GM18519 (cell line): Measurements from ENCODE around the gene KCNJ12.
"Not testable (repeated sequence)": the region's sequence is repeated elsewhere in the genome, so short reads cannot be mapped to it uniquely, and the experiment has no call there.

Source experiments
- ATAC-seq: cut with Tn5 transposase; IDR thresholded peaks from one replicate; pipeline ENCODE4 v1.9.1; 2021; ENCODE audit warnings: mild to moderate bottlenecking, moderate library complexity; ENCODE audit not compliant: unreplicated experiment, low FRiP score

Gene KCNJ12

DNA sequence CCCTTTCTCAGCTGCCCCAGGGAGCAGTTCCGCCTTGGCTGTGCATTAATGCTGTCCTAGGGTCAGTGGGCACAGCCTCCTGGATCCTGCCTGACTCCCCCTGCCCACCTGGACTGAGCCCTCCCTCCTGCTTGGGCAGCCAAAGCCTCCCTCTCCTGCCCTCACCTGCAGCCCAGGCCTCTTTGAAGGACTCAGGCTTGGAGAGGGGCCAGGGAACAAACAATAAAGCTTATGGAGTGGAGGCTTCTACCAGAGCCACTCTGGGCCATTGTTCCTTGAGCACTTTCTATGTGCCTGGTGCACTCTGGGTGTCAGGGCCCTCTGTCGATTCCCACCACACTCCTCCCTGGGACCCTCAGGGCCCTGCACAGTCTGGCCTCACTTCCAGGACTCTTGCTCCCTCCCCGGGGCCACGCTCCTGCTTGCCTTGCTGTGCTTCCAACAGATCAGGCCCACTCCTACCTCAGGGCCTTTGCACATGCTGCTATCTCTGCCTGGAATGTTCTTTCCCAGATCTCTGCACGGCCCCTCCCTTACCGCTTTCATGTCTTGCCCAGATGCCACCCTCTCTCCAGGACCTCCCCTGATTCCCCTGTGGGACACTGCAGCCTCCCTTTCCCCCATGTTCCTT, 5.0 kb downstream of the KCNJ12 start:
- no peak for ATAC-seq

DNA sequence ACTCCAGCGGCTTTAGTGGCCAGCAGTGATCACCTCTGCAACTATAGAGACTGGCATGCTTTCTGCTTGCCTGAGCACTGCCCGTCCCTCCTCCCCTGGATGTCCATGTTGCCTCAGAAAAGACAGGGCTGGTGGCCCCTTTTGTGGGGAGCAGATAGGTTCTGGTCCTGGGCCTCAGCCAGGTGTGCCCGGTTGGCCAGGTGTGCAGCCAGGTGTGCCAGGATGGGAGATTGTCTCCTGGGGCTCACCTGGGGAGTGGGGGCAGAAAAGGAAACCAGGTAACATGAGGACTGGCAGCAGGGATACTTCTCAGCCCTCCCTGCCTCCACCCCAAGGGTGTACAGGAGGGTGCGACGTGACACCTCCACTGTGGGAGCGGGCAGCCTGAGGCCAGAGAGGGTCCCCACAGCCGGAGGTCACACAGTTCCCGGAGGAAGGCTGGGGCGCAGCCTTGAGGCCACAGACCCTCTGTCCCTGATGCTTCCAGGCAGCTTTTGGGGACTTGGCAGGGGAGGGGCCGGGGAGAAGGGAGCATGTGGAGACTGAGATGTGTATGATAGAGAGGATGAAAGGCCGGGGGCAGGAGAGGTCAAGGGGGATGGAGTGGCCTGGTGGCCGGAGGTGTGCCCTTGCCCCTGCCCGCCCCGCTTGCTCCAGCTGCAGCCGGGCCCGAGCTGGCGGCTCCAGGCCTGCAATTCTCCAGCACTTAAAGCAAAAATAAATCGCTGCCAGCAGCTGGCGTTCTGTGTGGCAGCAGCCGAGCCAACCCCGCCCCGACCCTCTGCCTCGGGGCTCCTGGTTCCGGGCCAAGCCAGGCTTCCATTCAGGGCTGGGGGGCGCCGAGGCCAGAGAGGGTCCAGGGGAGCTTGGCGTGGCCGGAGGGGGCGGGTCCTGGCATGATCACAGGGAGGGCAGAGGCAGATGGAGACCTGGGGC, 6.7 kb downstream of the KCNJ12 start:
- ATAC-seq: no peak

DNA sequence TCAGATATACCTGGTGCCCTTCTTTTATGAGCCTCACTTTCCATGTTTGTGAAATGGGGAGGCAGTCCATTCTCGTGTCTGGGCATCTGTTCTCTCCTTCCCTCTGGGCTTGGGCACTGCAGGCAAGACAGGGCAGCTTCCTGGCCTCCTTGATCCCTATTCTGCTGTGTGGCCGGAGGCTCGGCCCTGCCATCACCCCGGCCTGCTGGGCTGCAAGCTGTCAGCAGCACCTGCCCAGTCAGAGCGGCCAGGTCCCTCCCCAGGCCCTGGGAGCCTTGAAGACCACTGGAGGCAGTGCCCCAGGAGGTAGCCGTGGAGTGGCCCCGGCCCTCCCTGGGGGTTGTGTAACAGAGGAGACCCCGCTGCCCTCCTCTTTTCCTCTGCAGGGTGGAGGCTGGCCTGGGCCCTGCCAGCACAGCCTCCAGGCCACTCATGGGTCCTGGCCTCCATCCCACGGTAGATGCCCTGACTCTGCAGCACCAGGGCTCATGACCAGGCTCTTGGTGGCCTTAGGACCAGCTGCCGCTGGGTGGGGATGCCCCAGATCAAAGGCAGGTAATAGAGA, 9.2 kb downstream of the KCNJ12 start:
- ATAC-seq: no peak

DNA sequence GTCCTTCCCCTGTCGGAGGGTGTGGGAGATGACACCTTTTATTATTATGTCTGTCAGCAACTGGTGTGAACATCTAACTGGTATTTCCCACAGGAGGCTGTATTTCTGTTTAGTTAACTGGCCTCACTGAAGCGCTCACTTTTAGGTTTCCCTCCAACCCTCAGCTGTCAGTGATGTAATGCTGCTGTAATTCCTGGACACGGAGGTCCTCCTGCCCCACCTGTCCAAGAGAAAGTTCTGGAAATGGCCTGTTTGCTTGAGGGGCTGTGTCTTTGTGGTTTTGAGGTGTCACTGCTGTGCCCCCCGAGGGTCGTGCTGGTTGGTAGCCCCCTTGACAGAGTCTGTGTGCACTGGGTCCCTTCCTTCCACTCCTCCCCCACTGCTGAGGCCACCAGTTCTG, 11.5 kb downstream of the KCNJ12 start:
- ATAC-seq: no peak

DNA sequence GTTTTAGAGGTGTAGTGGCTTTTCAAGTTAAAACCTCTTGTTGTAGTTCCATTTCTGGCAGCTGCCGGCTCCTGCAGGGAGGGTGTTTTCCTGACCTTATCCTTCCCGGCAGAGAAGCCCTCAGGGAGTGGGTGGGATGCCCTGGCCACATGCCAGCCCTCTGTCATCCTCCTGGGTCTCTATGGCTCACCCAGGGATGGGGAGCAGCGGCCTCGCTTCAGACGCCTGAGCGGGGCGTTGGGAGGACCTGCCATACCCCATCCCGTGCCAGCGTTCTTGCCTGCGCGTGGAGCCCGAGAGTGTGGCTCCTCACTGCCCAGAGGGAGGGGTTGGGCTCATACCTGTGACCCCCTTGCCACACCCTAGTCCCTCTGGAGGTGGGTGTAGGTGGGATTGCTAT, 11.9 kb downstream of the KCNJ12 start:
- ATAC-seq: no peak

DNA sequence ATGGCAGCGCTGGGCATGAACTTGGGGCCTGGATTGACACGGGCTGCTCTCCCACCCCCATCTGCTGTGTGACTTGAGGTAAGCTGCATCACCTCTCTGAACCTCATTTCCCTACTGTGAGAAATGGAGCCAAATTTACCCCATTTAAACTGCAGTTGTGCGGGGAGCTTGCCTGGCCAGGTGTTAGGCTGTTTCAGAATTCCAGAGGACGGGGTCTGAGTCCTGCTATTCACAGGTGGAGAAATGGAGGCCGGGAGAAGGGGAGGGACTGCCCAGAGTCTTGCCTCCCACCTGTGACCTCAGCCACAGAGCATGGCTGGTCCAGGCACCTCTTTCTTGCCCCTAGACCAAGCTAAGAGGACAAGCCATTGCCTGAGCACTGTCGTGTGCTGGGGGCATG, 12.8 kb downstream of the KCNJ12 start:
- ATAC-seq: no peak

DNA sequence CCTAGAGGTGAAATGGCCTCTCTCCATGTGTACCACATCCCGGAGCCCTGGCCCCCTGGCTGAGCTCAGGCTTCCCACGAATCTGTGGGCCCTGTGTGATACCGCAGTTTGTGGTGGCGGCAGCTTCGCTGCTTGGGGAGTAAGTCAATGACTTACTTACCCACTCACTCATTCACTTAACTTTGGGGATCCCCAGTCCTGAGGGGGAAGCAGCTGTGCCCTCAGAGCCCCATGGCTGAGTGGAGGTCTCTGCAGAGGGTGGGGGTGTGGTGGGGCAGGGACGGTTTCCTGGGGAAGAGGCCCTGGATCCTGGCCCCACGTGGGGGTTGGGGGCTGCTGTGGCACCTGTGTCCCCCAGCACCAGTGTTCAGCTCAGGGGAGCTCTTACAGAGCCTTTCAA, 13.2 kb downstream of the KCNJ12 start:
- no peak for ATAC-seq

DNA sequence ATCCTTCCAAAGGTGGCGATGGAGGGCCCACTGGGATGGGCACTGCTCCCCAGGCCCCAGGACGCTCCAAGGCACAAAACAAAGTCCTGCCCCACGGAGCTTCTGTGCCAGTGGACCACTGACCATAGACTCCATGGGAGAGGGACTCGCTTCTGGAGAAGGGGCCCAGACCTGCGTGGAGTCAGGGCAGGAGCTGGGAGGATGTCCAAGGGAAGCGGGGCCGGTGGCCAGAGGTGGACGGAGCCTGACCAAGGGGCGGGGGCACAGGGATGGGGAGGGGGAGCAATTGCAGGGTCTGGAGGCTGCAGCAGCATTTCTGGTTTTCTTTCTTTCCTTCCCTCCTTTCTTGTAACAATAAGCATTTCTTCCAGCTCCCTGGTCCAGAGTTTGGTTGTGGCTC, 14.1 kb downstream of the KCNJ12 start:
- ATAC-seq: no peak

DNA sequence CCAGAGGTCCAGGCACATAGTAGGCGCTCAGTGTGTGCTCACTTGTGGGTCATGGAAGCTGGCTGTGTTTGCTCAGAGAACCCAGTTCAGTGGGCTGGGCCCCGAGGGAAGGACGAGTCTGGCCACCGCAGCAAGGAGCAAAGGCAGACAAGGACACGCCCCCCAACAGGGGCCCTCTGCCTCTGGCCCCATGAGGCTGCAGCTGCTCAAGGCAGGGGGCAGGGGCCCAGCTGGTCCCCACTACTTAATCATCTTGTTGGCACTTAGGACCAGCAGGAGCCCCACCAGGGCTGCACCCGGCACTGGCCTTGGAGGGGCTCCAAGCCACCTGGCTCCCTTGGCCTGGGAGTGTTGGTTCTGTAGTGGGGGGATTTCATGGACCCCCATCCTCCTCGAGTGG, 16.1 kb downstream of the KCNJ12 start:
- no peak for ATAC-seq

DNA sequence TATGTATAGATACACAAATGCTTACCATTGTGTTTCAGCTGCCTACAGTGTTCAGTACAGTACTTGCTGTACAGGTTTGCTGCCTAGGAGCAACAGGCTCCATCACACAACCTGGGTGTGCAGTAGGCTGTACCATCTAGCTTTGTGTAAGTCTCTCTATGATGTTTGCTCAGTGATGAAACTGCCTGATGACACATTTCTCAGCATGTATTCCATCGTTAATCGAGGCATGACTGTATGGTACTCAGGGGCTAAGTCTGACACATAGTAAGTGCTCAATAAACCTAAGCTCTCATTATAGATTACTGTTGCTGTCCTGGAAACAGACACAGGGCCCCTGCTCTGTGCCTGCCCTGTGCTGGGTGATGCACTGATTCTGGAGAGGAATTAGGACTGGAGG, 18.1 kb downstream of the KCNJ12 start:
- ATAC-seq: no peak

DNA sequence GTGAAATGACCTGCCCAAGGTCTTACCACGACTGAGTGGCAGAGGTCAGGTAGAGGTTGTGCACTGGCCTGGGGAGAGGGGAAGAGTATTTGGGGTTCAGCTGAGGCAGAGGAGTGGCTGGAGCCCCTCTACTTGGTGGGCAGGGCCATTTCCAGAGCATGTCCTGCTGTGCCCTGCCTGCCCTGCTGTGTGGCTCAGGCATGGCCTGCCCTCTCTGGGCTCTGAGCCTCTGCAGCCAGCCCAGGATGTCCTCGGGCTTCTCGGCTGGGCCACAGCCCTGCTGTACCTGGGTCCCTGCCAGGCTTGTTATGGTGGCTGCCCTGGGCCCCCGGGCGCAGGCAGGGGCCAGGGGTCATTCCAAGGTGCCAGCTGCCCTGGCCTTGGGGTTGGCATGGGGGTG, 19.6 kb downstream of the KCNJ12 start:
- ATAC-seq: no peak

DNA sequence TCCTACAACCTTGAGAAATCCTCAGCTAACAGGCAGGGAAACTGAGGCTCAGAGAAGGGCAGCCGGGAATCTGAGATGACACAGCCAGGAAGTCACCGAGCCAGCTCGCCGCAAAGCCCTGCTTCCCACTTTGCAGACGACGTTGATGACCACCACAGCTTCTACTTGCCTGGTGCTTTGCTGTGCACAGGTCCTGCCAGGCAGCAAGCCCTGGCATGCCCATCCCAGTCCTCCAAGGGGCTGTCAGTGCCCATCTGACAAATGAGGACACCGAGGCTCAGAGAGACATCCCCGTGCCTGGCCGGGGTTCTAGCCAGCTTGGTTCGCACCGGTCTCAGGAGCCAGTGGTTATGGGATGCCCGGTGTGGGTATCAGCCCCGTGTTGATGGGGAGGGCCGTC, 20.1 kb downstream of the KCNJ12 start:
- ATAC-seq: no peak

DNA sequence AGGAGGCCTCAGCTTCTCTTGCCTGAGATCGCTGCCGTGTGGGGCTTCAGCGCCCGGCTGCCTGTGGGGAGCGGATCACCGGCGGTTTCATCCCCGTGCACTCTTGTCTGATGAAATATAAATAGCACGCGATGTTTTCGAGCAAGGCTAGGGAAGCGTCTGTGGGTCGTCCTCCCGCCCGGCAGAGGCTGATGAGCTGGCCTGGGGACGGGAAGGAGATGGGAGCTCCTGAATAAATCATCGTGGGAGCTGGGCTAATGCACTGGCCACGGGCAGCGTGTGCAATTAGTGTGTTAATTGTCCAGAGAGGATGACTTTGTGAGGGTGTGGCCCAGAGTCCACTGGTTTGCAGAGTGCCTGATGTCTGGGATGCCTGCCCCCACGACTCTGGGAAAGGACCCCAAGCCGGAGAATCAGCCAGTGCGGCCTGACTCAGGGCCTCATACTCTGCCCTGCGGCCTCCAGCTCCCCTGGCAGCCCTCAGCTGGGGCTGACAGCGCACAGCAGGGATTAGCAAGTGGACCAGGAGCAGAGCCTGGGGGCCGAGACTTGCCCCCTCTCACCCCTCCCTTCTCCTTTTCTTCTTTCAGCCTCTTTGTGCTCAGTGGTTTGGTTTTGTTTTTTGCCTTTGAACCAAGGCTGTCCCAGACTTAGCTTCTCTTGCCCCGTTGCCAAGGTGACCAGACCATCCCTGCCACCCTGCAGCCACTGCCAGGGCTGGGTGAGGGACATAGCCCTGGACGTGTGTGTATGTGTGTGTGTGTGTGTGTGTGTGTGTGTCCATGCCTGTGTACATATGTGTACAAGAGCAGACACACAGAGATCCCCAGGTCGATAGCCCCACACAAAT, 21.4 kb downstream of the KCNJ12 start:
- ATAC-seq: no peak

DNA sequence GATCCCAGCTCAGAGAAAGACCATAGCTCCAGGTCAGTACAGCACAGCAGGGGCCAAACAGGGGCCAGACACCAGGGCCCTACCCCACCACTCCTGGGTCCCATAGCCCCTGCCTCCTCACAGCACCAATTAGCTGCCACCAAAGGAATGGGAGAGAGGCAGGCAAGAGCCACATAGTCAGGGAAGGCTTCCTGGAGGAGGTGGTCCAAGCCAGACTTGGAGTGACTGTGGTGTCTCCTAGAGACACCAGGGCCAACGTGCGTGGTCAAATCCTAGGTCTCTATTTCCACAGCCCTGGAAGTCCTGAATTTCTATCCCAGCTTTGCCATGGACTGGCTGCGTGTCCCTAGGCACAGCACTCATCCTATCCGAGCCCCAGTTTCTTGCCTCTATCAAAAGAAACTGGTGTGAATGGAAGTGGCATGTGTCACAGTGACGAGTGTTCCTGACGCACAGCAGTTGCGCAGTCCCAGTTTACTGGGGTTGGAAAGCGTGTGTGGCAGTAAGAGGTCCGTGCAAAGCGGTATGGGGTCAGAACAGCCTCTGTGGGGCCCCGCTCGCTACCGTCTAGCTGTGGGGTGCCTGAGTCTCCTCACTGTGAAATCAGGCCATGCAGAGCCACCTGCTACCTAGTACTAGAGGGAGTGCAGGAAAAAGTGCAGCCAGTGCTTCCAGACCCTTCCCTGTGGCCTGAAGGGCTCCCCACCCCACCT, 23.5 kb downstream of the KCNJ12 start:
- ATAC-seq: no peak

DNA sequence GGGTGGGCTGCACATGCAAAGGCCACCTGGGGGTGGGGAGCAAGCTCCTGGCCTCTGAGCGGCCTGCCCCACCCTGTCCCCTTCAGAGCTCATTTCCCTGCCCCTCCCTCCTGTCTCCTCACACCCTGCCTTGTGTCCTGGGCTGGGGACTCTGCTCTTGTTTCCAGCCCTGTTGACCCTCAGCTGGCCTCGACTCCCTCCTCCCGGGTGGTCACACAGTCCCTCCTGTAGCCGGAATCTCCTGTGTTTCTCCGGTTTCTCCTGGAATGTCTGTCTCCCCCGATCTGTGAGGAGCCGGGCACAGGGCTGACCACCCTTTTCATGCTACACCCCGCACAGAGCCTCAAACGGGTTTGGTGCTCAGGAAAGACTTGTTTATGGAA, 24.0 kb downstream of the KCNJ12 start:
- not testable (repeated sequence) for ATAC-seq

DNA sequence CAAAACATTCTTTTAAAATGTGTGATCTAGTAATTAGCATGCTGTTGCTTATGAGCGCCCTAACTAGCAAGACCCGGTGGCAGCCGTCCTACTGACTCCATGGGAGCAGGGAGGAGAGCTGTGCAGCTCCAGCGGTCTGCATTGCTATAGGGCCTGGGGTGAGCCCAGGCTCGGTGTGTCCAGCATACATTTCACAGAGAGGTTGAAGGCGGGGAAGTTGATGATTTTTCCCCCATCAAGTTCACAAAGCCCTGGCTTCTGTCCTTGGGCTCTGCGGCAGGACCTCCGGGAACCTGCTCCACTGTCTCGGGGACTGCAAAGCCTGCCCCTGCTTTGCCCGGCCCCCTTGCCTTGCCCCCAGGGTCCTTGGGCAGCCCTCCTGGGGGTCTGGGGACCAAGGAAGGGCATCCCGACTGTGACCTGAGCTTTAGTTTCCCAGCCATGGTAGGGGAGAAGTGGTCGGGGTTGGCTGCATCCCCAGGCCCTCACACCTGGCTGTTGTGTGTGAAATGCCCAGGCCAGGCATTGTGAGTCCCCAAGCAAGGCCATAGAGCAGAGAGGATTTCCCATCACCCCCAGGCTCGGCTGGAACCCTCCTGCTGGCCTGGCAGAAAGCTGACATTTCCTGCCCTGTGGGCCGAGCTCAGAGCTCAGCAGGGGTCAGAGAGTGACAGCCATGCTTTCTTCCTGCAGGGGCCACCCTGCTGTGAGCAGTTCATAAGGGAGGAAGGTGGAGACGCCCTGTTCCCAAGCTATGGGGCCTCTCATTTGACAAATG, 24.8 kb downstream of the KCNJ12 start:
- no peak for ATAC-seq

DNA sequence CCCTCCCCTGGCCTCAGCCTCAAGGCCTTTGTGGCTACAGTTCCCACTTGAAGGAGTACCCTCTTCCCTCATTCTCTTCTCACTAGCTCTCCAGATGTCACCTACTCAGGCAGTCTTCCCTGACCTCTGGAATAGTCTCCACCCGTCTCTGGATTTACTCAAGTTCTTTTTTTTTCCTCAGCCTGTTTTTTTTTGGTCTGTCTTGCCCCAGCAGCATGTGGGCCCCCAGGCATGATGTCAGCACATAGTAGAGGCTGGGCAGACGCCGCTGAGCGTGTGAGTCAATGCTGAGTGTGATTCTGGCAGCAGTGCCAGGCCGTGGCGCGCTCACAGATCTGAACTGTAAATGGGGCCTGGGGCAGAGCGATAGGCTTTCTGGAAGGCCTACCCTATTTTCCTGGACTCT, 26.0 kb downstream of the KCNJ12 start:
- not testable (repeated sequence) for ATAC-seq

DNA sequence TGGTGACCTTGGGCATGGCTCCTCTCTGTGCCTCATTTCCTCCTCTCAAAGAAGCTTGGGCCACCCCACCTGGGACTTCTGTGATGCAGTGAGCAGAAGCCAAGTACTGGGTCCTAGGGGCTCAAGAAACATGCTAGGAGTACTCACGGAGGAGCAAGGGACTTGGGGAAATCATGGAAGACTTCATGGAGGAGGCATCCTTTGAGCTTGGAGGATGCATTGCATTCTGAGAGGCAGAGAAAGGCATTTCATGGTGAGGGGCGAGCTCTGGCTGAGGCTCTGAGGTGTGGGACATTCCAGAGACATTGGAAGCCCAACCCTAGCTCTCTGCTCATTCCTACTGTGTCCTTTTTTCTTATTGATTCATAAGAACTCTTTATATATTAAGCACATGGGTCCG, 26.8 kb downstream of the KCNJ12 start:
- ATAC-seq: not testable (repeated sequence)

DNA sequence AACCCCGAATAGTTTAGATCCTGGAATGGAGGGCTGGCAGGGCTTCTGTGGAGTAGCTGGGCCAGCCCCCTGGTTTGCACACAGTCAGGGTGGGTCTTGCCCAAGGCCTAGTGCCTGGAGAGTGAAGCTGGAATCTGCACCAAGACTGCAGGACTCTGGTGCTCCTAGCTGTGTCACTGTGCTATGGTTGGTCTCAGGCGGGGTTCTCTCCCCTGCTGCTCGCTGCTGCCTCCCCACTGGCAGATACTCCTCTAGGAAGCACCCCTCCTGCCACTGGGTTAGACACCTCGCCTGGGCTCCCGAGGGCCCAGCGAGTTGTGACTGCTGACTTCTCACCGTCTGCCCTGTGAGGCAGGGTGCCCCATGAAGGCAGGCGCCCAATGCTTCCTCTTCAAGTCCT, 27.9 kb downstream of the KCNJ12 start:
- ATAC-seq: not testable (repeated sequence)
